A549 treated with Hydrocortisone at 1 μM for 4 hours (cell line): Measurements from ENCODE around the gene MANEA. TPM values are rescaled to one million over a fixed set of nuclear protein-coding genes. Genes with fewer than 3 reads are reported as not detected.

ENCODE experiments used
- total RNA-seq: library from RNA; stranded (reverse); fragments of 200-300 nt; extraction: Qiagen RNA extraction; gene quantifications from 5 replicates; pipeline ENCODE4 v1.2.3, GENCODE V29; 2022

MANEA gene
- total RNA-seq, result 2.0 to 4.1 TPM (median 3.6 TPM) in 5 replicates

GRCh38 chr6:95577304-95578105 lies at the start of gene MANEA:
Gene MANEA (plus strand): TSS chr6:95577535. CDS start chr6:95586440, 8,905 bp downstream.

